Stimulated activated CD4-positive, alpha-beta T cell treated with anti-CD3 and anti-CD28 coated beads, Interleukin-4, amount 100 ng/mL, for 24 hours (primary cell): ENCODE data around the gene GNB4.
A peak's percentile ranks its signal among the peaks of the same experiment; 100 is the strongest.

Experiments used
- DNase-seq: peaks from one replicate; pipeline ENCODE4 v3.0.0-alpha.2; 2020

GNB4 gene

DNA sequence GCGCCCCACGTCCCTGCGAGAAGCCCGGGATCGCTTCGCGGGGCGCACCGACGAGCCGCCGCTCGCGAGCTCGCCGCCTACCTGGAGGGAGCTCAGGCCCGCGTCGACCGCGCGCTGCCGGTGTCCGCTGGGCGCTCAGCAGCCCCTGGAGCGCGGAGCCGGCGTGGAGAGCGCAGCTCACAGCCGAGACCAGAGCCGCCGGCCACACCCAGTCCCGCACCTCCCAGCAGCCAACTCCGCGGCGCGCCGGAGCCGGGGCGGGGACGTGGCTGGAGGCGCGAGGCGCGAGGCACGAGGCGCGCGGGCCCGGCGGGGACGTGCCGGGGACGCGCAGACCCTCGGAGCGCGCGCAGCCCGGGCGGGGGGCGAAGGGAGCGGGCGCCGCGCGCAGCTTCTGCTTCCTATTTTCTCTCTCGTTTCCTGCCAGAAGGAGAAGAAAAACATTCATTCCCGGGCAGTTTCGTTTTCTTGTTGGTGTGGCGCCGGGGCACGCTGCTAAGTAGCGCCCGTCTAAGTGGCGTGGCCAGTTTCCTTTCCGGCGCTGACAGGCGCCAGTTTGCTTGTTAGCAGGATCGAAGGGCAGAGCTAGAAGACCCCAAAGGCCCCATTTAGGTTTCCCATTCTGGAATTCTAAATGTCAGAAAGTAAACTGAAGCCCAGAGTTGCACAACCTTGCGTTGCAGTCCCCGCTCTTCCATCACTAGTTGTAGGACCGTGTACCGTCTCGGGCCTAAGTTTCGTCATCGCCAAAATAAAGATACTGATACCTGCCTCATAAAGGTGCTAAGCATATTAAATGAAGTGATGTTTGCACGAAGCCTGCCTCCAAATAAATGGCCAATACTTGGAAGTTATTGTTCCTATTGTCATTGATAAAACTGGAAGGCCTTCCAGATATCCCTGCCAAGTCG is at the start of gene GNB4:
TSS of gene GNB4 (minus strand) at position 206 of the 911 bp plus-strand sequence. CDS start 25,270 bp downstream, outside the sequence.
- peak; percentile 18 for DNase-seq

DNA sequence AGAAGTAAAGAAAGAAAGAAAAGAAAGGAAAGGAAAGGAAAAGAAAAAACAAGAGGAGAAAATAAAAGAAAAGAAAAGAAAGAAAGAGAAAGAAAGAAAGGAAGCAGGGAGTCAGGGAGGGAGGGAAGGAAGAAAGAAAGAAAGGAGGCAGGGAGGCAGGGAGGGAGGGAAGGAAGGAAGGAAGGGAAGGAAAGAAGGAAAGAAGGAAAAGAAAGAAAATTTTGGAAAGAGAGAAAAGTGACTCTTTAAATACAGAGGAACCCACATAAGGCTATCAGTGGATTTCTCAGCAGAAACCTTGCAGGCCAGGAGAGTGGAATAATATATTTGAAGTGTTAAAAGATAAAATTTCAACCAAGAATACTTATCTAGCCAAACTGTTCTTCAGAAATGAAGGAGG is 44.2 kb upstream of the GNB4 start:
- no peak for DNase-seq

DNA sequence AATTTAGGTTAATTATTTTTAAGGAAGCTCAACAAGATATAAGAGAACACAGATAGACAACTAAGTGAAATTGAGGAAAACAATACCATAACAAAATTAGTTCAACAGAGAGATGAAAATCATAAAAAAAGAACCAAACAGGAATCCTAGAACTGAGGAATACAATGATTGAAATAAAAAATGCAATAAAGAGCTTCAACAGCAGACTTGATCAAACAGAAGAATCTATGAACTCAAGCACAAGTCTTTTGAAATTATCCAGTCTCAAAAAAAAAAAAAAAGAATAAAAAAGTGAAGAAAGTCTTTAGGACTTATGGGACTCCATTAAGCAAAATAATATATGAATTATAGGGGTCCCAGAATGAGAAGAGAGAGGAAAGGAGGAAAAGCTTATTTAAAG is 42.0 kb upstream of the GNB4 start:
- DNase-seq = no peak

DNA sequence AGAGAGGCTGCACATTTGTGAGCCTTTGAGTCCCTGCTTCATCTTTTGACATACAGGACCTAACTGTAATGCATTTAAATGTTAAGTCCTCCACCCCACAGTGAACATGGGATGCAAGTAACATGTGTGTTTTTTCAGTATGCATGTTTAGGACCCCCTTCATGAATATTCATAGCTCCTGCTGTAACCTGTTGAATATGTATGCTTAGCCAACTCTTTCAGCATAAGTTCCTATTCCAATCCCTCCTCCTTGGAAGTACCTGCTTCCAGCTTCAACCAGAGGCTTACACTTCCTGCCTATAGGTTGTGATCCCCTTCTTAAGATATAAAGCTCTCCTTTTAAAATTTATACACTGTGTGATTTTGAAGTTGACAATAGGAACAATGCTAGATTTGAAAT is 36.9 kb upstream of the GNB4 start:
- no peak for DNase-seq

DNA sequence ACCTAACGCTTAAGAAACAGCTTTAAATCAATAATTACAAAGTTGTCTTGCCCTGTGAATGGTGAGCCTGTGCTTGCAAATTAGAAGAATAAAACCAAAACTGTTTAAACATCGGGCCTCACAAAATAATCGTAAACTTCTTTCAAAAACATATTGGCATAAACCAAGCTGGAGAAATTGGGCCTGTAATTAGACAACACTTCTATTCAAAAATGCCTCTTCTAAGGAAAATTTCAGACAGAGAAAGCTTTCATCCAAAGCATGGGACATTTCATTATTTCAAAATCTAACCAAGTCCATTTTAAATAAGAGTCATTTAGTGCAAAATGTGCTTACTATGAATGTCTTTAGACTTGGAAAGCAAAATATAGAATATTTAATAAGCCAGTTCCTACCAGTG is 35.5 kb upstream of the GNB4 start:
- DNase-seq = no peak

DNA sequence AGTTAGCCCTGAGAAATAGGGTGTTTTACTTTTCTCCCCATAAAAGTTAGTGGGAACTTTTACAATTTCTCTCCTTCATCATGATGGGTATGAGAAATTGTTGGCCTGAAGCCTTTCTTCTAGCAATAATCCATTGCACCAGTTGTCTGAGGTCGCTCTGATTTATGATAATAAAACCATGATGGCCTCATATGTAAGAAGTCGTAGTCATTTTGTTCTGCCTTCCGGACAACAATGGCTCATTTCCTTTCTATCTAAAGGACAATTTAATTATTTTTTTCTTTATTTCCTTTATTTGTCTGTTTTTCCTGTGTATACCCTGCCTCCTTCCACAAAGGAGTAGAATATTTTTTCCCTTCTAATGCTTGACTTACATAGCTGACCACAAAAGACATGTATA is 31.6 kb upstream of the GNB4 start:
- no peak for DNase-seq

DNA sequence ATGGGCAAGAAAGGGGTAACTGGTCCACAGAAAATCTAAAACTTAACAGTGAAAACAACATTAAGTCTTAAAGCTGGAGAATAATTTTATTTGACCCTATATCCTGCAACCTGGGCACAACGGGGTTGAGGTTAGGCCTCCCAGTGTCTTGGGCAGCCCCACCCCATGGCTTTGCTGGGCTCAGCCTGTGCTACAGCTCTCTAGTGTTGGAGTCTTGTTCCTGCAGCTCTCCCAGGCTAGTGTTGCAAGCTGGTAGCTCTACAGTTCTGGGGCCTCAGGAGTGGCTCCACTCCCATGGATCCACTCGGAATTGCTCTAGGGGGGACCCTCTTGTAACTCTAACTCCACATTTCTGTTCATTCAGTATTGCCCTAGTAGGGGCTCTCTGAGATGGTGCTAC is 24.9 kb upstream of the GNB4 start:
- no peak for DNase-seq

DNA sequence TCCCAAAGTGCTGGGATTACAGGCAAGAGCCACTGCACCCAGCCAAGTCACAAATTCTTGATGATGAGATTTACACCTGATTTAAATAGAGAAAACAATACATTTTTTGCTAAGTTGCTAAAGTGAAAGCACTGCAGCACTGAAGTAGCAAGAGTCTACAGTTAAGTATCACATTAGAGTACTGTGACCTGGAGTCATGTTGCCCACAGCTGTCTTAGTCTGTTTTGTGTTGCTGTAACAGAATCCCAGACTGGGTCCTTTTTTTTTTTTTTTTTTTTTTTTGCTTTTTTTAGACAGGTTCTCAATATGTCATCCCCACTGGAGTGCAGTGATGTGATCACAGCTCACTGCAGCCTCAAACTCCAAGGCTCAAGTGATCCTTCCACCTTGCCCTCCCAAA is 23.2 kb upstream of the GNB4 start:
- DNase-seq = no peak

DNA sequence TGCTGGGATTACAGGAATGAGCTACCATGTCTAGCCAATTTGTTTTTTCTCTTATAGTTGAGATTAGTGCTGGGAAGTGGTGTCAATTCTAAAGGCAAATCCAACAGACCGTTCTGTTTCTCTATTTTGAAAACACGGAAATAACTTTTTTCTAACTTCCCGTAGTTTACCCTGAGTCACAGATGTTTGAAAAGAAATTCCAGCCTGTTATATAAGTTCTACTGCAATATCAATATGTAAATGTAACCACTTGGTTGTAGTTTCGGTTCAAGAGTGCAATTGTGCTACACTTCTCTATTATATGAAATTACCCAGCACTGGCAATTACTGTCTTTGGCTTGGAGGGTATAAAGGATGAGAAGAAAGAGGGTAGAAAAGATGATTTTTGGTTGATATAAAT is 22.3 kb upstream of the GNB4 start:
- DNase-seq = no peak

DNA sequence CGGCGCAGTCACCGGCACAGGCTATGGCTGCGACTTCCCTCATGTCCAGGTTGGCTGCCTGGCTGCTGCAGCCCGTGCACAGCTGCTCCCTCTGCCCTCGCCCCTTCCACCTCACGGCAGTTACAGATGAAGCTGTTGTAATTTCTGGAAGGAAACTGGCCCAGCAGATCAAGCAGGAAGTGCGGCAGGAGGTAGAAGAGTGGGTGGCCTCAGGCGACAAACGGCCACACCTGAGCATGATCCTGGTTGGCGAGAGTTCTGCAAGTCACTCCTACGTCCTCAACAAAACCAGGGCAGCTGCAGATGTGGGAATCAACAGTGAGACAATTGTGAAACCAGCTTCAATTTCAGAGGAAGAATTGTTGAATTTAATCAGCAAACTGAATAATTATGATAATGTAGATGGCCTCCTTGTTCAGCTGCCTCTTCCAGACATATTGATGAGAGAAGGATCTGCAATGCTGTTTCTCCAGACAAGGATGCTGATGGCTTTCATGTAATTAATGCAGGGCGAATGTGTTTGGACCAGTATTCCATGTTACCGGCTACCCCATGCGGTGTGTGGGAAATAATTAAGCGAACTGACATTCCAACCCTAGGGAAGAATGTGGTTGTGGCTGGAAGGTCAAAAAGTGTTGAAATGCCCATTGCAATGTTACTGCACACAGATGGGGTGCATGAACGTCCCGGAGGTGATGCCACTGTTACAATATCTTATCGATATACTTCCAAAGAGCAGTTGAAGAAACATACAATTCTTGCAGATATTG is 13.2 kb upstream of the GNB4 start:
- no peak for DNase-seq

DNA sequence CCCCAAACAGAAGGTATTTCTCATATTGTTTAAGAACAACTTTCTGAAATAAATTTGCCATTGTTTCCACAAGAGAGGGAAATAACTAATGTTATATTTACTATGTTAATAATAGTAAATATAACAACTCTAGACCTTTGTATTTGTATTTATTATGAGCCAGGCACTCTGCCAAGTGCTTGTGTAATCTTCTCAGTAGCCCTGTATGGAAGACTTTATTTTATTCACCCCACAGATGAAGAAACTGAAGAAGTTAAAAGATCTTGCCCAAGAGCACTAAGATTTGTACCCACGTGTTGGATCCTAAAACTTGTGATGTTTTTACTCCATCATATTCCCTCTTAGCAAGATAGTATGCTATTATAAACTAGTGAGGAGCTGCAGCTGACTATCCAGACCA is 12.0 kb upstream of the GNB4 start:
- DNase-seq = no peak

DNA sequence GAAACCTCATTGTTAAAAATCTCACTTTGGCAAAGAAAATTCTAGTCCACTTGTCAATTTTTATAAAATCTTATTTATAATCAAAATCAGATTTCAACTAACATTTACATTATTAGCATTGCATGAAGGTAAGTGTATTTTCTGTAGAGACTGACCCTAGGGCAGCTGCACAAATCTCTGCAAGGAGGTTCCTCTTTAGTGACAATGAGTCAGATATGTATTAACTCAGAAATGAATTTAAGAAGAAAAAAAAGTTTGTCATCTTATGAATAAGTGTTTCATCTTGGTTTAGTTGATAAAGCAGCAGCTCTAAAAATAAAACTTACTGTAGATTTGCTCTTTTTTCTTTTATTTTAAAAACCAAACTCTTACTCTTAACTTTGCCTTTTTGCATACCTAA is 9.0 kb upstream of the GNB4 start:
- no peak for DNase-seq

DNA sequence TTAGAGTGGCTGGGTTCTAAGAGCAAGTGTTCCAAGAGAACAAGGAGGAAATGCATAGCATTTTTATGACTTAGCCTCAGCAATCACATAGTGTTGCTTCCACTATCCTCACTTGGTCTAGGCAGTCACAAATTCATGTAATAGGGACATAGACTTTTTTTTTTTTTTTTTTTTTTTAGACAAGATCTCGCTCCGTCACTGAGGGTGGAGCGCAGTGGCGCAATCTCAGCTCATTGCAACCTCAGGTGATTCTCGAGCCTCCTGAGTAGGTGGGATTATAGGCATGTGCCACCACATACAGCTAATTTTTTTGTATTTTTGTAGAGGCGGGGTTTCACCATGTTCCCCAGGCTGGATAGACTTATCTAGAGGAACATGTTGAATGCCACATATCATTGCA is 4.7 kb upstream of the GNB4 start:
- no peak for DNase-seq

DNA sequence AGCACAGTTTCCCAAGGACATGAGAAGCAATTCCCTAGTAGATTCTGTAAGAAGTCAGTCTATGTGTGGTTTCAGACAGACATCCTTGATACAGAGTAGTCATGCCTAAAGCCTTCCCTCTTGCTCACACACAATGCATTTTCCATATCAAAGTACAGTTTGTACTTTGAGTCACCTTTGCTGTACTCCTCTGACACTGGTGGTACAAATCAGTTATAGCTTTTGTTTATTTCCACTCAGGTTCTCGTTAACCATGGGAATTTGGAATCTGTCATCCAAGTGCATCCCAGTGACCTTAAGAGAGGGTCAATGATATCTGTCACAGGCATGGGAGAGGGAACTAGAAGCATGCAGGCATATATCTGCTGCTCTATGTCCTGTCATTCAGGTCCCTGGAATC is 3.6 kb upstream of the GNB4 start:
- no peak for DNase-seq

DNA sequence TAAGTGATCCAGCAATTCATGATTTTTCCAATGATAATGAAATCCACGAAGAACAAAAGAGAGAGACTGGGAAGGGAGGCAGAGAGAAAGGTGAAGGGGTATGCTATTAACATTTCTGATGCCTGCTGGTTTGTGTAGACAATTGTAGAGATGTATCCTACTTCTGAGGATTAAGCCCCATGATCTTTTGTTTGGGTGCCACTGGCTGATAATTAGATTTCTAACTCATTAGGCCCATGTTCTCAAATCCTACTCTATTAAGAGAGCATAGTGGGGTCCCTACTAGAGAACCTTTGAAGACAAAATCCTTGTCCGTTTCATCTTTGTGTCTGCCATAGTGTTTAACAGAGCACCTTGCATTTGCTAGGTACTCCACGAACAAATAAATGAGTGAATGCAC is 2.7 kb upstream of the GNB4 start:
- no peak for DNase-seq

DNA sequence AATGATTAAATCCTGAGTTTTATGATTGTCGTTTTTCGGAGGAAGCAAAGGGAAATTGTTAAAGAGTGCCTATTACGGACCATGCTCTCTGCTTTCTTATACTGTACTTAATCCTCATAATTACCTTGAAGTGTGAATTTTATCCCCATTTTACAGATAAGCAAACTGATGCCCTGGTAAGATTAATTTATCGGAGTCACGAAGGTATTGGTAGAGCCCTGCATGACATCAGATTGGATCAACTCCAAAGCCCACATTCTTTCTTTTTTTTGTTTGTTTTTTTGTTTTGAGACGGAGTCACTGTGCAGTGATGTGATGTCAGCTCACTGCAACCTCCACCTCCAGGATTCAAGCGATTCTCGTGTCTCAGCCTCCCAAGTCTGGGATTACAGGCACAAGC is 1.6 kb upstream of the GNB4 start:
- no peak for DNase-seq

DNA sequence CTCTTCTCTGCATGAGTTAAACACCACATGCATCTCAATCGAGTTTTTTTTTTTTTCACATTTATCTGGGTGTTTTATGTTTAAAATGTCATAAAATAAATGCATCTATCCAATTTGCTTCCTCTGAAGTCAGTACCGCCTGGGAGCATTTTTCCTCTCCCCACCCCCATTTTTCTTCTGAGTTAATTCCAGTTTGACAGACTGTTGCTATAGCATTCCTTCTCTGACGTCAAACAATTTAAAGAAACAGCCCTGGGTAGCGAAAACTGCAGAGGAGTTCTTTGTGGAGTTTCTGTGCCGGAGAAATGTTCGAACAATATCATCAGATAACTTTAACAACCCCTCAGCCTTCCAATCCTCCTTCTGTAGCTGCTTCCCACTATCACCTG is 900 bp upstream of the GNB4 start:
- DNase-seq = no peak

DNA sequence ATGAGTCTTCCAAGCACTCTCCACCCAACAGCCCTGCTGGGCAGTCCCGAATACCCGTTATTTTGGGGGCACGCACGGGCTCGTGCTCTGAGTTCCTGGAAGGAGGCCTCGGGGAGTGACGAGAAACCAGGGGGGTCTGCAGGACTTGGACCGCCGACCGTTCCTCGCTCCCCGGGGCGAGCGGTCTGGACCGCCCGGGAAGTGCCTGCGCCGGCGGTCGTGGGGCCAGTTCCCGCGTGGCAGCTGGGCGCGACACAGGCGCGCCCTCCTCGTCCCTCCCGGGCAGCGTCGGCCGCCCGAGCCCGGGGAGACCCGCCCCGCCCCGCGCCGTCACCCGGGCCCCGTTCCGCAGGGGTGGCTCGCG is 387 bp downstream of the GNB4 start:
- no peak for DNase-seq

DNA sequence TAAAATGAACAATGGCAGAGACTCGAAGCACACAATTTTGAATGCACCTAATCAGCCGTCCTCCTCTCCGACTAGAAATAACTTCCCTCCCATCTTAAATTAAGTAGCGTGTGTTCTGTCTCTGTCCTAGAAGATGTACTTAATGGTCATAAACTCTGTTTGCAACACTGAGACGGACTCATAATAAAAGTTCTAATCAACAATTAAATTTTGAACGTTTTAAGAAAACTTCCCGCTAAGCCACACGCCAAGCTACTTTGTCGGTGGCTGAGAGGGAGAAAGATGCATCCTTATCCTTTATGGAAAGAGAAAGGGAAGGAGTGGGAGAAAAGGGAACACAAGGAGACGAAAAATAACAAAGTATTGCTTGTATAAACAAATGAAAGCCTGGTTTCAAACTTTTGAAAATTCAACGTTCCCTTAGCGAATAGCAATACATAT is 989 bp downstream of the GNB4 start:
- DNase-seq = no peak

DNA sequence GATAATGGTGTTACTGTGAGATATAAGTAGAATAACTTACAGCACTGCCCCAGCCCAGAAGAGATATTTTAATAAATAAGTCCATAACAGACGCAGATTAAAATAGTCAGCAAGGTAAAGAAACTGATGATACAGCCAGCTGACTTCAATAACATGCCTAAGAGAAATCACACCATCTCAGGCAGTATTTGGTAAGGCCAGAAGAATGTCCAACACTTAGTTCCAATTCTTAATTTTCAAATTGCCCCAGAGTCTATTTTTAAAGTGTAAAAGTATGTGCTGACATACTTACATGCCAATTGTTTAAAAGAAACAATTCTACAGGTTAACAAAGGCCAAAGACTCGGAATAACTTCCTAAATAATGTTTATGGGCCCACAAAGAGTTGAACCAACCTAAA is 1.6 kb downstream of the GNB4 start:
- DNase-seq = no peak

DNA sequence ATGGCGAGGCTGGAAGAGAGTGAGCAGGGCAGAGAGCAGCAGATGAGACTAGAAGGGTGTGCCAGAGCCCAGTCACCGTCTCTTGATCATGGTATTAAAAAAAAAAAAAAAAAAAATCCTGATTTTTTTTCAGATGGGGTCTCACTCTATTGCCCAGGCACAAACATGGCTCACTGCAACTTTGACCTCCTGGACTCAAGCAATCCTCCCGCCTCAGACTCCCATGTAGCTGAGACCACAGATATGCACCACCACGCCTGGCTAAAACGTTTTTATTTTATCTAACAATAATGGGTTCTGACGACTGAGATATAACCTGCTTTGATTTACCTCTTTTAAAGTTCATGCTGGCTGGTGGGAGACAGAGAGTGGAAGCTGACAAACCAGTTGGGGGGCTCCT is 4.0 kb downstream of the GNB4 start:
- DNase-seq = no peak

DNA sequence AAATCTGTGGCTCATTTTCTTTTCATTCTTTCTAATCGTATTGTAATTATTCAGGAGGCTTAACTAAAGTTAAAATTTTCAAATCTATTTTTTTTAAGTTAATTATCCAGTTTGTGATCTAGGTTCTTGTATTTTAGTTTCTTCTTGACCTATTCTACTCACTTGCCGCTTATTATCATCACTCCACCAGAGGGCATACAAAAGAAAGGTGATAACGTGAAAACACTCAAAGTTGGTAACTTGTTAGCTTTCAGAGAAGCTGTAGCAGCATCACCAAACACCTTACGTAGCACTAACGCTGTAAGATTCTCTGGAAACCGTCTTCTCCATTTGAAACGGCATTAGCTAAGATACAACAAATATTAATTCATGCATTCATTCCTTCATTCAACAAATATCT is 4.8 kb downstream of the GNB4 start:
- no peak for DNase-seq

DNA sequence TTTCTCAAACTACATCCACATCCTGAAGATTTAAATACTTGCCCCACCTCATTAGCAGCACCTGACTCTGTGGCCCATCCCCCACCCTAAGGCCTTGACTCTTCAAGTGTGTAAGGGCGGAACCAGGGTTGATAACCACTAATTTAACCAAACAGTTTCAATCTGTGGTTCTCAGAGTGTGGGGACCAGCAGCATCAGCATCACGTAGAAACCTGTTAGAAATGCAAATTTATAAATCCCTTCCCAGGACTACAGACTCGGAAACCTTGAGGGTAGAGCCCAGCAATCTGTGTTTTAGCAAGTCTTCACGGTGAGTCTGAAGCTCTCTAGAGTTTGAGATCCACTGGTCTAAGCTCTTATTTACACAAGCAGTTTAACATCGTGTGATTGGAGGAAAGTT is 12.4 kb downstream of the GNB4 start:
- DNase-seq = no peak

DNA sequence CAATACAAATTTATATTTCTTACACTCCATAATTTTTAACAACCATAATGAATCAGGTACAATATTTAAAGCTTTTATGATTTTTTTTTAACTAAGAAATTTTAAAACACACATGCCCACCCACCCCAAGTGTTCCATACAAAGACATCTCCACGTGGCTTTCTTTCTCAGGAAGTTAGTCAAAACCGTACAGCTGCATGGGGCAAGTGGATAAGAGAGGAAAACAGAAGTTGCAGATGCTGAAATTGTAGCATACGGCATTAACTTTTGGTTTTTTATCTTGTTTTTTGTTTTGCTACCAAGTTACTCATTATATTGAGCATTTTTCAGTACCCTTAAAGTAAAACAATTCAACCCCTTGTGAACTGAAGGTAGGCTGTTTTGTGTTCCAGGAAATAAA is 14.8 kb downstream of the GNB4 start:
- no peak for DNase-seq

DNA sequence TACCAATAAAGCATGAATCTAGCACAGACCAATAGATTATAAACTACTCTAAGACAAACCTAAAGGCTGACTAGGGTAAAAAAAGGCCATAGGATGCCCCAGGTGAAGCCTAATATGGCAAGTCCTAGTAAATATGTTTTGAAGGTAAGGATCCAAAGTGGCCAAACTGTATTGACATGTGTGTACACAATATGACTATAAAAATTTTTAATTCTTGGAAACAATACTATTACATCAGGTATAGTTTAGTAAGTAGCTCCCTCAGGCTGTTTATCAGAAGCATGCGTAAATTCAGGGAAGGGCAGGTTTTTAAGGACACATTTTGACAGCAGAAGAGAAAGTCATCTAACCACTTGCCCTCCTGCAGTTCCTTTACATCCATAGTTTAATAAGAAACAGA is 18.8 kb downstream of the GNB4 start:
- no peak for DNase-seq
